Measurements from ENCODE around the gene ZNF518A. TPM values are rescaled to one million over a fixed set of nuclear protein-coding genes. Genes with fewer than 3 reads are reported as not detected.

The ZNF518A gene
- total and polyA plus RNA-seq, 2 of the 8 experiments (the other 6 are each of a cell fraction or from before 2014, with no cell fraction given), result 6.6 to 34.8 TPM

GRCh38 chr10:96205580-96205979, 75.5 kb downstream of the ZNF518A start:
- no peak for DNase-seq (ENCODE audit: low read depth in 1 of 2, low spot score in 2 of 2)
- Histone ChIP-seq H3K56ac (replicated peaks; ENCODE audit: insufficient read length, low read depth, low read length) (no peak overlapping the region), H2AK5ac (ENCODE audit: low read depth, low read length) (no peak overlapping the region), H3K4me3 (ENCODE audit: extremely low read depth in 1 of 4, insufficient read depth in 2 of 4, low read depth in 3 of 4, low read length in 4 of 4) (no peak overlapping the region), H3K27ac (ENCODE audit: low read depth, low read length) (no peak overlapping the region), H4K5ac (ENCODE audit: insufficient read length, low read depth, low read length) (no peak overlapping the region), H3K79me1 (ENCODE audit: low read depth, low read length) (no peaks in the 10 kb centered on the region), H3K4ac (replicated peaks; ENCODE audit: insufficient read length, low read depth, low read length) (no peak overlapping the region), H3K23ac (ENCODE audit: insufficient read length) (no peak overlapping the region), H3K23me2 (ENCODE audit: low read depth, low read length) (no peaks in the 10 kb centered on the region), H4K8ac (ENCODE audit: extremely low read depth, insufficient read depth, low read length) (no peak overlapping the region), H4K20me1 (replicated peaks in 1 of 2; ENCODE audit: control insufficient read depth in 1 of 2, insufficient read depth in 2 of 2, low read length in 2 of 2) (no peaks in the 10 kb centered on the region), H4K91ac (replicated peaks; ENCODE audit: insufficient read length, low read length) (no peak overlapping the region), H2BK15ac (ENCODE audit: low read length) (no peak overlapping the region), H2BK20ac (ENCODE audit: low read length) (no peak overlapping the region), H2BK12ac (ENCODE audit: low read depth, low read length) (no peak overlapping the region), H3K18ac (ENCODE audit: extremely low read depth, low read length) (0 out of 2 replicates have a peak overlapping the region, but pooled peaks have one; percentile 10), H3K9ac (replicated peaks in 1 of 4; ENCODE audit: extremely low read depth in 1 of 4, low read depth in 3 of 4, low read length in 3 of 4) (no peak overlapping the region), H3K14ac (ENCODE audit: insufficient read length) (no peak overlapping the region), H2BK120ac (replicated peaks; ENCODE audit: low read depth, low read length) (no peak overlapping the region), H3K36me3 (ENCODE audit: control insufficient read depth in 2 of 4, insufficient read depth in 4 of 4, low read length in 3 of 4) (no peaks in the 10 kb centered on the region), H3K79me2 (ENCODE audit: control insufficient read depth in 1 of 2, insufficient read depth in 2 of 2, low read length in 2 of 2) (no peaks in the 10 kb centered on the region), H3K27me3 (replicated peaks in 1 of 4; ENCODE audit: control insufficient read depth in 3 of 4, extremely low read depth in 1 of 4, insufficient read depth in 3 of 4, low read length in 3 of 4) (no peaks in the 10 kb centered on the region), H3K4me2 (ENCODE audit: insufficient read depth in 1 of 2, low read depth in 2 of 2, low read length in 2 of 2) (peak overlapping the region in 1 of 2 experiments; percentile 52; a peak in 2 of 4 replicates), H2BK5ac (ENCODE audit: low read depth, low read length) (no peak overlapping the region), H2AFZ (ENCODE audit: low read length) (peak overlapping the region; percentile 19; the same call in 1 of the 2 replicates), H3K9me3 (ENCODE audit: insufficient read depth in 2 of 2, low read depth in 1 of 2, low read length in 1 of 2) (no peaks in the 10 kb centered on the region), H3K4me1 (replicated peaks in 1 of 4; ENCODE audit: control insufficient read depth in 3 of 4, insufficient read depth in 4 of 4, low read length in 3 of 4) (peaks cover 4 to 7% (median 6%) of the 10 kb centered on the region in 4 experiments; a peak in 6 of 7 replicates)
- 67% methylated on average over 1 of the region's 1 CpG; no CpG with 5 or more reads in 1 of the 2 experiments for WGBS, 2 experiments (ENCODE audit: extremely low coverage in 1 of 2, insufficient coverage in 1 of 2, insufficient read length in 1 of 2, insufficient replicate concordance in 2 of 2, low coverage in 1 of 2, low lambda C conversion rate in 2 of 2, missing lambda C conversion rate in 1 of 2)
- ChIA-PET CTCF (ENCODE audit: partially characterized antibody) (no interaction called here), POLR2A (ENCODE audit: partially characterized antibody) (interaction anchor here (1.6 kb wide), 1 partner anchor 12 kb away, joined by 4 read pairs; no protein-coding TSS in a partner anchor)
- TF ChIP-seq SIN3A (conservative IDR thresholded peaks at IDR 0.05 in 1 of 2, IDR thresholded peaks at IDR 0.05 in 1 of 2; ENCODE audit: low read depth in 1 of 2, low read length in 2 of 2) (no peak), ATF3 (IDR thresholded peaks at IDR 0.05; ENCODE audit: insufficient read depth, low read depth, low read length) (no peak), CHD1 (IDR thresholded peaks at IDR 0.05; ENCODE audit: low read depth, low read length) (no peak), GTF2F1 (IDR thresholded peaks at IDR 0.05; ENCODE audit: borderline replicate concordance, low read depth, low read length) (no peak), POU5F1 (IDR thresholded peaks at IDR 0.05; ENCODE audit: low read depth, low read length) (no peak), HDAC6 (IDR thresholded peaks at IDR 0.05; ENCODE audit: low read depth, low read length) (no peak)
- peak; percentile 58 for FAIRE-seq

All from H1 (cell line).